DMS 273 (cell line): ENCODE data around the gene DHPS.
A peak's percentile ranks its signal among the peaks of the same experiment; 100 is the strongest.
"Not testable (repeated sequence)": the region's sequence is repeated elsewhere in the genome, so short reads cannot be mapped to it uniquely, and the experiment has no call there.

Source experiments
- DNase-seq: peaks from one replicate; lab custom pipeline; 2025; ENCODE audit not compliant: unreplicated experiment; lab: John Stamatoyannopoulos, UW

The DHPS gene

DNA sequence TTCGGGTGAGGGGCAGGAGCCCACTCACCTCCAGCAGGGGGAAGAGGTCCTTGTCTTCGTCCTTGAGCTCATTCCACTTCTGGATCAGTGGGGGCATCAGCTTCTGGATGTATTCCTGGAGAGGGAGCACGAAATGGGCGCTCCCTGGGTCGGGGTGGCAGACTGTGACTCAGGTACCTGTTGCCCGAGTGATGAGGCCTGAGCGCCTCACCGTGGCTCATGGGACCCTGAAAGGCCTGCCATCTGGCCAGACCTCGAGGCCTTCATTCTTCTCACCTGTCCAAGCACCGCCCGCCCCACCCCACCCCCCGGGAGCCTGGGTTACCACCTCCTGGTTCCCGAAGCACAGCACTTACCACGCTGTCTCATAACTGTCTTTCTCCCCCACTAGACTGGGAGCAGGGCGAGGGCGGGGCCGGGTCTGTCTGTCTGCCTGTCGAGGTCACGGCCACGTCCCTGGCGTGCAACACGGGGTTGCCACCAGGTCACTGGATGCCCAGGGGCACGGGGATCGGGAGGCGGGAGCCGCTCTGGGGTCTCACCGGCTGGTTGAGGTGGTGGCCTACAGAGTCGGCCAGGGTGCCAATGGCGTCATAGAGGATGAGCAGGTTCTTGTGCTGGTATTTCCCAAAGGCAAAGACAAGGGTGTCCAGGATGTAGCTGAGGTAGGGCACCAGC, 24.1 kb upstream of the DHPS start:
- DNase-seq: no peak

DNA sequence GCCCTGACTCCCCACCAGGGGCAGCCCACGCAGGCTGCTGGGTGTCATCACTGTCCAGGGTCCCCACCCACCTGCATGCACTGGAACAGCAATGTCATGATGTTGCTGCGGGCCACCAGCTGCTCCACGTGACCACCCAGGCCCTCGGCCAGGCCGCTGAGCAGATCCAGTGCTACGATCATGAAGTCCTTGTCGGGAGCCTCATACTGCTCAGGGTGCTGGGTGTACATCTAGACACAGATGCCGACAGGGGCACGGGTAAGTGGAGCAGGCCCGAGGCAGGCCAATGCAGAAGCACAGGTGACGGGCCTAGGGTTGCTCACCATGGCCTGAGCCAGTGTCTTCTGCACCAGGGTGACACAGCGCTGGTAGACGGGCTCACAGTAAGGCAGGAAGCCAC, 23.5 kb upstream of the DHPS start:
- DNase-seq: no peak

DNA sequence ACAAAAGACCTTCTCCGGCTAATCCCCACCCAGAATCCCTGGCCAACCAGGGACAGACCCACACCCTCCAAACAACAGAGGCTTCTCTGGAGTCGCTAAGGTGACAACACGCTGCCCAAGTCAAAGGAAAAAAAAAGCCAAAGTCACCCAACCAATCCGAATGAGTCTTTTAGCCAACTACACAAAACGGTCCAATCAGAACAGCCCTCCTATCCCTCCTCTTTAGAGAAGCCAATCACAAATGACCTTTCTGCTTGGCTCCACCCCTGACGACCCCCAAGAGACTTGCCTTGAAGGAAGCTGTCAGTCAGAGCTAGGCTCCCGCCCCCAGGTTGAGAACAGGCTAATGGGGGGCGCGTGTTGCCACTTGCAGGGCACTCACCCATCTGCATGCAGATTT, 21.4 kb upstream of the DHPS start:
- DNase-seq: peak; percentile 89

DNA sequence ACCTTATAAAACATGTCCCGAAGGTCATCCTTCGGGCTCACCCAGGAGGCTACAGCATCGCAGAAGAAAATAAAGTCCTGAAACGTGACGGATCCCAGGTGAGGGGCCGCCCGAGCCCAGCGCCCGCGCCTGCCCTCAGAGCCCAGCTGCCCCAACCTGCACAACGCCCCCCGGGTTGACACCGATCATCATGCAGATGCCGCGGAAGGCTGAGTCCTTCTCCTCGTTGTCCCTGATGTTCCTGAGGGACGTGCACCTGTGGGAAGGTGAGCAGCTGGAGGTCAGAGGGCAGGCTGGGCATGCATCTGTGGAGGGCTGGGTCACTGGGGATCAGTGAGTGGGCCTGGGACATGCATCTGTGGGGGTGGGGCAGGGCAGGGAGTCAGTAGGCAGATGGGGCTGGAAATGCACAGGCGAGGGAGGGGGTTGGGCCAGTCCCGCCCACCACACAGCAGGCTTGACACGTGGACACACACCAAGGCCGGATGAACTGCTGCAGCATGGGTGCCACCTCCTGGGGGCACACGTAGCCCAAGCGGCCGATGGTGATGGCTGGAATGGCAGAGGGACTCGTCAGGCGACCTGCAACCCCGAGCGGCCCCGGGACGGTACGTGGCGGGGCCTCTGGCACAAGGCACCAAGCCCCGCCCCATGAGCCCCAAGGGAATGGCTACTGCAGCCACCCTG, 20.1 kb upstream of the DHPS start:
- DNase-seq: peak; percentile 40

DNA sequence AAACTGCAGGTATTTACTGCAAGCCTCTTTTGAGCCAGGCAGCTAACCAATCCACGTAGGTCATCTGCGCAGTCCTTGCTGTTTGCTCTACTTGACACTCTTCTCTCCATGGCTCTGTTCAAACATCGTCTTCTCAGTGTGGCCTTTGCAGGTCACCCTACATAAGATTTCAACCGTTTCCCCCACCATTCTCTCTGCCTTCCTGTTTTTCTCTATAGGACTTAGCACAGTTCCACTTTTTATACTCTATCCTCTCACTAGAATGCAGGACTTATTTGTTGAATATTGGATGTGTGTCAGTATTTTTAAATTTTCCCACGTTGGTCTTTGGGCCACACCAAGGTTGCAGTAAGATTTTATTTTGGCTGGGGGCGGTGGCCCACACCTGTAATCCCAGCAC, 16.5 kb upstream of the DHPS start:
- DNase-seq: no peak

DNA sequence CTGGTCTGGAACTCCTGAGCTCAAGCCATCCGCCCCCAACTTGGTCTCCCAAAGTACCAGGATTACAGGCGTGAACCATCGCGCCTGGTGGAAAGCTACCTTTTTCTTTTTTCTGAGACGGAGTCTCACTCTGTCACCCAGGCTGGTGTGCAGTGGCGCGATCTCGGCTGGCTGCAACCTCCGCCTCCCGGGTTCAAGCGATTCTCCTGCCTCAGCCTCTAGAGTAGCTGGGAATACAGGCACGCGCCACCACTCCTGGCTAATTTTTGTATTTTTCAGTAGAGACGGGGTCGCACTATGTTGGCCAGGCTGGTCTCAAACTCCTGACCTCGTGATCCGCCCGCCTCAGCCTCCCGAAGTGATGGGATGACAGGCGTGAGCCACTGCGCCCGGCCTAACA, 15.7 kb upstream of the DHPS start:
- DNase-seq: not testable (repeated sequence)

DNA sequence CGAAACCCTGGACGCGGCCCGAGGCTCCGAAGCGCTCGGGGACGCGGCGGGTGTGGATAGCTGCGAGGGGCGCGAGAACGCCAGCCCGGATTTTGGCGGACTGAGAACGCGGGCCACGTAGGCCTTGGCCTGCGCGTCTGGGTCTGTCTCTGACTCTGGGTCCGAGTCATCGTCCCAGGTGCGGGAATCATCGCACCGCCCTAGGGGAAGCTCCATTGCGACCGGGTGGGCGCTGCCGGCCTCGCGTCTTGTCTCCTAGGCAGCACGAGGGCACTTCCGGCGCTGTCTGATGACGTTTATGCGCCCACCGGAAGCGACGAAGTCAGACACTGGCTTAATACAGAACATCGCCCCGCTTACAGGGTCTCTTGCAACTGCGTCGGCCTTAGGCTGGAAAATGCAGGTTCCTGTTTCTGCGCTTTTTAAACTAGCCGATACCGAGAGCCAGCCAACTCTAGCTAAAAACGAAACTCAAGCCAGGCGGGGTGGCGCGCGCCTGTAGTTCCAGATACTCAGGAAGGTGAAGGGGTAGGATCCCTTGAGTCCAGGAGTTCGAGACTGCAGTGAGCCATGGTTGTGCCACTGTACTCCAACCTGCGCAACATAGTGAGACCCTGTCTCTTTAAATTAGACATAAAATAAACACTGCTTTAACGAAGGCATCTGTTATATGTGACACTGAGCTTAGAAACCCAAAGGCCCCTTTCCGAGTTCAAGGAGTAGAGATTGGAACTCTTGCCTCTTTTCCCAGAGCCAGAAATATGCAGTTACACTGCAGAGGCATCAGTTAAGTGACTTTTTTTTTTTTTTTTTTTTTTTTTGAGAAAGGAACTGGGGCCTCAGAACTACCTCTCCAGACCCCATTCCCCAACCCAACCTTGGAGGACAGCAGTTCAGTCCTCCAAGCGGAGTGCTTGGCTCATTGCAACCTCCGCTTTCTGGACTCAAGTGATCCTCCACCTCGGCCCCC, 15.0 kb upstream of the DHPS start, which contains the start of gene FBXW9:
Gene FBXW9 (minus strand): TSS at position 266 of the 970 bp plus-strand sequence. CDS start 50 bp downstream, at position 216.
- peak; percentile 98 for DNase-seq

DNA sequence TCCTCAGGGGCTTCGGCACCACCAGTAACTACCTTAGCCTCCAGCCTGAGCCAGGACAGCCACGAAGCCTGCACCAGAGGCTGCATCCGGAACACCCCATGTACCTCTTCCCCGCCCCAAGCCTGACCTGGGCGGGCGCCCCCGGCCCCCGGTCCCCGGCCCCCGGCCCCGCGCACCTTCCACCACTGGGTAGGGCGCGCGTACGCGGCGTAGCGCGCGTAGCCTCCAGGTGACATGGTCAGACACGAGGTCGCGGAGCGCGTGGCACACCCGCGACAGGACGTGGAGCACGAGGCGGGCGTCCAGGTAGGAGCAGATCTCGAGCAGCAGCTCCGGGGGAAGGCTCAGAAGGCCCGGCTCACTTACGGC, 14.3 kb upstream of the DHPS start:
- no peak for DNase-seq

DNA sequence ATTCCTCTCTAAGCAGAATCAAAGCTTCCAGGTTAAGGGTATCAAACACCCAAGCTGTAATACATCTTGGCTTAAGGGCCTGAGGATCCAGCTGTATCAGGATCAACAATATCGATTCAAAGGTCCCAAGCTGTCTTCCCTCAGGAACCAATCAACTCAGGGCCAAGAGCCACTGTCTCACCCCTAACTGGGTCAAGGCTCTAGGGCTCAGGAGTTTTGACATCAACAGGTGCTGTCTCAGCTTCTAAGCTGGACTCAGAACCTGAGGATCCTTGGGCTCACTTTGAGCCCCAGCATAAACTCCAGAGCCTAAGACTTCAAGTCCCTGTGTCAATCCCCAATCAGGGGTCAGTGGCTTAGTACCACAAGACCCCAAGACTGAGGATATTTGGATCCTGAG, 13.8 kb upstream of the DHPS start:
- DNase-seq: no peak

DNA sequence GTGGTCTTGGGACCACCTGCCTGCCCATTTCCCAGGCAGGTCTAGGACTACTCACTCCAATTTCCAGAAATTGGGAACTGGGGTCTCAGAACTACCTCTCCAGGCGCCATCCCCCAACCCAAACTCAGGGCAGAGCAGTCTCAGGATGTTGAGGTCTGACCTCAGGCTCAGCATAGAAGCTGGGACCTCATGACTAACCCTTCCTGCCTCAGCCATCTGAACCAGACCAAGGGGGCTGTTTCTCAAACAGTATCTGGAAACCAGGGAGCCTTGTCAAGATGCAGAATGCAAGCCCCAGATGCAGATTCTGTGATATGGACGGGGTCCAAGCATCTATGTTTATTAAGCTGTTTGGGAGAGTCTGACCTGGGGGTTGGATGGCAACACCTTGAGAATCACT, 13.4 kb upstream of the DHPS start:
- no peak for DNase-seq

DNA sequence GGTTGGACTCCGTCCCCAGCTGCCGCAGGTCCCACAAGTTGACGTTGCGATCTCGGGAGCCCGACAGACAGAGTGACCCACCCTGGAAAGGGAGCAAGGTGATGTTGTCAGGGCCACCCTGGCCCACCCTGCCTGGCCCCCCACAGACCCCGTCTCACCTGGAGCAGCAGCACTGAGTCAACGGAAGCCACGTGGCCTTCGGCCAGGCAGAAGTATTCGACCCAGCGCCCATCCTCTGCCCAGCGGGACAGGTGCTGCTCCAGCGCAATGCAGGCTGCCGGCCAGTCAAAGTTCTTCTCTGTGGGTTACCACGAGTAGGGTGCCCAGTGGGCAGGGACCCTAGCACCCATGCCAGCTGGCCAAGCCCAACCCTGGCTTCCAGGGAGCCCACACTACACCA, 13.0 kb upstream of the DHPS start:
- no peak for DNase-seq

DNA sequence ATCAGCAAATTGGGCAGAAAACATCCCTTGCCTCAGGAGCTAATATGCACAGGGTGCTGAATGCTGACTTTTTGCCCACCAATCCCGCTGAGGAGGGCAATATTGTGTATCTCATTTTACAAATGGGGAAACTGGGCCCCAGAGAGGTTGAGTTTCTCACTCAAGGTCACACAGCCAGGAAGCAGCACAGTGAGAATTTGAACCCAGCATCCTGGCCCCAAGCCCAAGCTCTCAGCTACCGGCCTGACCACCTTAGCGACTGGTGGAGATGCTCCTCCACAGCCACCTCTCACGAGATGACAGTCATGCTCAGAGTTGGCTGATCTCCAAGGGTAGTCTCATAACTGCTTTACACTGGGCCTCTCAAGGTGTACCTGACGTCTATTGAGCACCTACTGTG, 11.3 kb upstream of the DHPS start:
- DNase-seq: no peak

DNA sequence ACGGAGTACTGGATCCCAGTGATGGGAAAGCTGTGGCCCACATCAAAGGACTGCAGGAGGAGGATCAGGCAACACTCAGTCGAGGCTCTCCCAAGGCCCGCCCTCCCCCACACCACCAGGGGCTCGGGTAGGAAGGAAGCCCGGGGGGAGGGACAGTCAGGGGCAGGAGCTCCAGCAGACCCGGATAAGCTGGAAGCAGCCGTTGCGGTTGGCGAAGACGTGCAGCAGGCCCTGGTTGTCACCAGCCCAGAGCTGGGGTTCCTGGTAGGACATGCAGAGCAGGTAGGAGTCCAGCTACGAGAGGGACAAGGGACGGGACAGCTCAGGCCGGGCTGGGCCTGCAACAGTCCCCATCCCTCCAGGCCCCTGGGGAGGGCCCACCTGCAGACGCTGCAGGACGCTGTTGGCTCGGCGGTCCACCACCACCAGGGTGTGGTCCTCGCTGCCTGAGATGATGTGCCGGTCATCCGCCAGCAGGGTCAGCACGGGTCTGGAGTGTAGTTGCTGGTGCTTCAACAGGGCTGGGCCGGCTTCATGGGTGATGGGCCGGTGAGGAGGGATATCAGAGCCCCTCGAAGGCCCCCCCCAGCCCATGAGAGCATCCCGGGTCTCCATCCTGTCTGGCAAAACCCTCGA, 8.0 kb upstream of the DHPS start:
- DNase-seq: no peak

DNA sequence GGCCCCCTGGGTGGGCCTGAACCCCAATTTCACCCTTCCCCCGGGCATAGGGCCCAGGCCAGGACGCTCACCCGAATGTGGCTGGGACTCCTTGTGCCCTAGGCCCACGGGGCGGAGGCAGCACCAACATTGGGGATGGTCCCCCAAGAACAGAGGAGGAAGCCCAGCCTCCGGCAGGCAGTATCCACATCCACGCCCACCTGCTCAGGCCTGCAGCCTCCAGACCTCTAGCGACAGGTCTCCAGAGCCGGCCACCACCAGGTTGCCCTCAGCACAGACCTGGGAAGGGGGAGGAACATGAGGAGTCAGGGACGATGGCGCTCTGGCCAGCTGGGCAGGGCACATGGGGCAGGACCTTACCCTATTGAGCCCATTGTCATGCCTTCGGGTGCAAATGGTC, 7.3 kb upstream of the DHPS start:
- no peak for DNase-seq

DNA sequence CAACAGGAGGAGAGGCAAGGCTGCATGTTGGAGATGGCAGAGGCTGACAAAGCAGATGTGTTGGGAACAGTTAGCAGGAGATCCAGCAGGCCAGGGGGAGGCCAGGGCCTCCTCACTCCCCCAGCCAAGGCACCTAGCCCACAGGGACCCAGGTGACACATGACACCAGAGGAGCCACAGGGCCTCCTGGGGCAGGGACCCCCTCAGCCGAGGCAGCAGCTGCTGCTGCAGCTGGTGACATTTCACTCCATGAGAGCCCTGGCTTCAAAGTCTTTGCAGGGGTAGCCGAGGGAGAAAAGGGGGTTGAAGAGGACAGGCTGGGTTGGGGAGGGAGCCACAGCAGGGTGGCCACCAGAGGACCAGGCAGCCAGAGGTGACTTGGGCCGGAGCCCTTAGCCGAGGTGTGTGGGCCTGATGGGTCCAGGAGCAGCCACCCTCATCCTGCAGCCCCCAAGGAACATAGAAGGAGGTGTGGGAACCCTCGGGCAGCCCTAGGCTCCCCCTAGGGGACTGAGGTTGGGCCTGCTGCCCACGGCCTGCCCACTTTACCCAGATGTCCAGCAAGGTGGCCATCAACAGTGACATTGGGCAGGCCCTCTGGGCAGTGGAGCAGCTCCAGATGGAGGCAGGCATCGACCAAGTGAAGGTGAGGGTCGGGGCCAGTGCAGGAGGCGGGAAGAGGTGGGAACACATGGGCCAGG, 6.0 kb upstream of the DHPS start, which contains the start of gene GNG14:
Gene GNG14 (plus strand): TSS at position 503 of the 701 bp plus-strand sequence. CDS start 51 bp downstream, at position 554.
- no peak for DNase-seq

DNA sequence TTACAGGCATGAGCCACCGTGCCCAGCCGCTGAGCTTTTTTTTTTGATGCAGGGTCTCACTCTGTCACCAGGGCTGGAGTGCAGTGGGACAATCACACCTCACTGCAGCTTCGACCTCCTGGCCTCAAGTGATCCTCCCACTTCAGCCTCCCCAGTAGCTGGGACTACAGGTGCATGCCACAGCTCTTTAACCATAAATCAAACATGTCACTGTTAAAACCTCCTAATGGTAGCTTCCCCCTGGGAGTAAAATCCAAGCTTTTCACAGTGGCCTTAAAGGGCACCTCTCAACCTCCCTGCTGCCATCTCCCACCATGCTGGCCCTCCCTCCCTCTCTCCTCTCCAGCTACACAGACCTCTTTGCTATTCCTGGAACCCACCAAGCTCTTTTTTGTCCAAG, 4.2 kb upstream of the DHPS start:
- DNase-seq: no peak

DNA sequence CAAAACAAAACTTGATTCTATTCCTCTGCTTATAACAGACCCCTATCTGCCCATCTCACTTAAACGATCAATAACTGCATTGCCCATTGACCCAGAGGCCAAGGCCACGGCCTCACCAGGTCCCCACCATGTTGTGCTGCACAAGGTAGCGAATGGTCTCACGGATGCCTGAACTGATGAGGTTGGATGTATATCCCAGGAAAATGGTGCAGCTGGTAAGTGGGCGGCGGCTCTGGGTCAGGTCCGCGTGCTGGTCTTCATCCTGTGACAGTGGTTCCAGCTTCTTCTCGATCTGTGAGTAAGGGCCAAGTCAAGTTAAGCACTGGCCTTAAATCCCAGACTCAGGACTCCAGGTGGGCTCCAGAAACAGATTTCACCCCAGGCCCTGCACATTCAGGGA, 1.6 kb downstream of the DHPS start:
- DNase-seq: no peak

DNA sequence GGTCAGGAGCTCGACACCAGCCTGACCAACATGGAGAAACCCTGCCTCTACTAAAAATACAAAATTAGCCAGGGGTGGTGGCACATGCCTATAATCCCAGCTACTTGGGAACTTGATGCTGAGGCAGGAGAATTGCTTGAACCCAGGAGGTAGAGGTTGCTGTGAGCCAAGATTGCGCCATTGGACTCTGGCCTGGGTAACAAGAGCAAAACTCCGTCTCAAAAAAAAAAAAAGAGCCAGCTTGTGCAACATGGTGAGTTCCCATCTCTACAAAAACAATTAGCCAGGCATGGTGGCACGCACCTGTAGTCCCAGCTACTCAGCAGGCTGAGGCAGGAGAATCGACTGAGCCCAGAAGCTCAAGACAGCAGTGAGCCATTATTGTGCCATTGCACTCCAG, 3.6 kb downstream of the DHPS start:
- DNase-seq: not testable (repeated sequence)

DNA sequence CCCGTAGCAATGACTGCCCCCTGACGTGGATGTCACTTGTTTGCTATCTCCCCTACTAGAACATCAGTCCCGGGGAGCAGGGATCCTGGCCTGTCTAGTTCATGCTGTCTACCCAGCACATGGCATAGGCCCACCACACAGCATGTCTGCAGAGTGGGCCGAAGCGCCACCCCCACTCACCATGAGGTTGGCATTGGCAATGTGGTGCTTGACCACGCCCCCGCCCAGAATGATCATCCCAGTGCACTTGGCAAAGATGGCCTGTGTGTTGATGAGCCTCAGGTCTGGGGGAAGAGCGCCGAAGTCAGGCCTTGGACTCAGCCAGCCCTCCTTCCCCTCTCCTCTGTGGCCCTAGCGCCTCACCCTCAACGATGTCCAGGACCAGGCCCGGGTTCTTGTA, 4.8 kb downstream of the DHPS start:
- DNase-seq: no peak

DNA sequence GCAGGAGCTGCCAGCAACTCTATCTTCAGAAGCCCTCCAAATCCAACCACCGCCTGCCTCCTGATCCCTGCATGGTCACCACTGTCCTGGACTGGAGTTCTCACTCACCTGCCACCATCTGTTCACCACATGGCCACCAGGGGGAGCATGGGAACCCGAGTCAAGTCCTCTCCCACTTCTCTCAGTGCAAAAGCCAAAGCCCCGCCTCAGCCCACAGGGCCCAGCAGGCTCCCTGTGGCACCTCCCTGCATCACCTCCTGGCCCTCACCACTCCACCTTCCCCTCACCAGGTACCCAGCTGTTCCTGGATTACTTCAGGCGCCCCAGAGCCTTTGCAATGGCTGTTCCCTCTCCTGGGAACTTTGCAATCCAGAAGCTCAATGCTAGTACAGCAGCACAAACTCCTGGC, 5.3 kb downstream of the DHPS start:
- peak; percentile 92 for DNase-seq

DNA sequence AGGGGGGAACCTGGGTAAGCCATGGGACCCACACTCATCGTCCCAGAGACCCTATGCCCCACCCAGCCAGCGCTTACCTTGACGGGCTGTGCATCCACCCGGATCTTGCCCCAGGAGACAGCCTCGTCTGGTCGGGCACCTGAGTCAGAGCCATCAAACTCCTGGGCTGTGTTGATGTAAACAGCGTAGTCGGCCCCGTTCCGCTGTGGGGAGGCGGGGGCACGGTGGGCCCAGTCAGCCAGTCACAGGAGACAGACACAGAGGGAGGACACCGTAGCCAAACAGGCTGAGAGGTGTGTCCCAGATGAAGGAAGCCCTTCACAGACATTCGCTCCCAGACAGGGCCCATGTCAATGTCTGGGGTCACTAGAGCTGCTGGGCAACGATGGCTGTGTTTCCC, 5.7 kb downstream of the DHPS start:
- no peak for DNase-seq
